B cell (primary cell): ENCODE measurements around the gene SYNE1.

Experiments used
- CTCF ChIP-seq: fragments of 200-600 bp; IDR thresholded peaks from one replicate; pipeline ENCODE4 v1.8.0; 2022; ENCODE audit warnings: antibody characterized with exemption, mild to moderate bottlenecking
- EZH2 ChIP-seq: IDR thresholded peaks from 2 replicates; pipeline ENCODE4 v1.6.1; 2012; ENCODE audit warnings: borderline replicate concordance, low read depth, mild to moderate bottlenecking, moderate library complexity, low read length; ENCODE audit not compliant: insufficient read depth, poor library complexity, severe bottlenecking

- TF ChIP-seq CTCF: no peak
- no peak for TF ChIP-seq EZH2
Observed at GRCh38 chr6:152117156-152118133, 519.7 kb downstream of the SYNE1 start.
